ENCODE data around the gene AKNA. TPM values are rescaled to one million over a fixed set of nuclear protein-coding genes. Genes with fewer than 3 reads are reported as not detected.

The AKNA gene
- total RNA-seq, 1 experiment from 2014 or later: 14.4 TPM

DNA sequence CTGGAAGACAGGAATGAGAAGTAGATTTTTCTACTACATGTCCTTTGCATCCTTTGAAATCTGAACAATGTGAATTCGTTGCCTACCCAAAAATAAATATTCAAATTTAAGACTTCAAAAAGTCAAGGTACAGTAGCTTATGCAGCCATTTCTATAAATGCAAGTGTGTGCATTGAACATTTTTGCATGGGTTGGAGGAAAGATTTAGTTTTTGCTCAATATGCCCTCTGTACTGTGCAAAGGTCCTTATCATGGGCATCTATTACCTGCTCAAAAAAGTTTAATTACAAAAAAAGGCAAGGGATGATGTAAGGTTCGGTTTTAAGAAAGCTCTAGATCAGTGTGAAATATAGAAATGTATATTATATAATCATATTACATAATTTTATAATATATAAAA is 22.6 kb downstream of the AKNA start:
- no peaks in the 10 kb centered on the region for H3K27me3 ChIP-seq (ENCODE audit: insufficient read depth, low read depth)
- POLR2A ChIA-PET (ENCODE audit: unreplicated experiment): no interaction called here
- no peak for DNase-seq
- H3K36me3 ChIP-seq (ENCODE audit: low read depth): no peaks in the 10 kb centered on the region
- H3K4me1 ChIP-seq (replicated peaks; ENCODE audit: insufficient read depth): peaks cover 38% of the 10 kb centered on the region
- BruUV-seq (replicated peaks): no TSS peak
- CTCF ChIA-PET: interaction anchor here (0.6 kb wide), 1 partner anchor 41 kb away, joined by 3 read pairs; no protein-coding TSS in a partner anchor
- no peaks in the 10 kb centered on the region for H3K79me2 ChIP-seq (ENCODE audit: low read depth)
- TF ChIP-seq, protein P1, sequence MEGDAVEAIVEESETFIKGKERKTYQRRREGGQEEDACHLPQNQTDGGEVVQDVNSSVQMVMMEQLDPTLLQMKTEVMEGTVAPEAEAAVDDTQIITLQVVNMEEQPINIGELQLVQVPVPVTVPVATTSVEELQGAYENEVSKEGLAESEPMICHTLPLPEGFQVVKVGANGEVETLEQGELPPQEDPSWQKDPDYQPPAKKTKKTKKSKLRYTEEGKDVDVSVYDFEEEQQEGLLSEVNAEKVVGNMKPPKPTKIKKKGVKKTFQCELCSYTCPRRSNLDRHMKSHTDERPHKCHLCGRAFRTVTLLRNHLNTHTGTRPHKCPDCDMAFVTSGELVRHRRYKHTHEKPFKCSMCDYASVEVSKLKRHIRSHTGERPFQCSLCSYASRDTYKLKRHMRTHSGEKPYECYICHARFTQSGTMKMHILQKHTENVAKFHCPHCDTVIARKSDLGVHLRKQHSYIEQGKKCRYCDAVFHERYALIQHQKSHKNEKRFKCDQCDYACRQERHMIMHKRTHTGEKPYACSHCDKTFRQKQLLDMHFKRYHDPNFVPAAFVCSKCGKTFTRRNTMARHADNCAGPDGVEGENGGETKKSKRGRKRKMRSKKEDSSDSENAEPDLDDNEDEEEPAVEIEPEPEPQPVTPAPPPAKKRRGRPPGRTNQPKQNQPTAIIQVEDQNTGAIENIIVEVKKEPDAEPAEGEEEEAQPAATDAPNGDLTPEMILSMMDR (conservative IDR thresholded peaks at IDR 0.05): no peak
- TF ChIP-seq EZH2 (IDR thresholded peaks at IDR 0.05; ENCODE audit: low read depth): no peak
- H4K20me1 ChIP-seq (ENCODE audit: insufficient read depth): no peaks in the 10 kb centered on the region
- H3F3A ChIP-seq (ENCODE audit: insufficient read depth, low read depth): peaks cover 34% of the 10 kb centered on the region; the same call in 1 of the 2 replicates
- H2AFZ ChIP-seq: no peak overlapping the region
- H3K9me3 ChIP-seq (ENCODE audit: insufficient read depth, low read depth): no peaks in the 10 kb centered on the region
- H3K4me2 ChIP-seq: no peak overlapping the region
- intact Hi-C loops (cut with micrococcal nuclease; ENCODE audit: unreplicated experiment): no loop called here
- H3K27ac ChIP-seq: peak overlapping the region; percentile 82; the same call in 1 of the 2 replicates
- no peak overlapping the region for H3K4me3 ChIP-seq
- no peaks in the 10 kb centered on the region for H3K9me2 ChIP-seq (ENCODE audit: insufficient read depth)

DNA sequence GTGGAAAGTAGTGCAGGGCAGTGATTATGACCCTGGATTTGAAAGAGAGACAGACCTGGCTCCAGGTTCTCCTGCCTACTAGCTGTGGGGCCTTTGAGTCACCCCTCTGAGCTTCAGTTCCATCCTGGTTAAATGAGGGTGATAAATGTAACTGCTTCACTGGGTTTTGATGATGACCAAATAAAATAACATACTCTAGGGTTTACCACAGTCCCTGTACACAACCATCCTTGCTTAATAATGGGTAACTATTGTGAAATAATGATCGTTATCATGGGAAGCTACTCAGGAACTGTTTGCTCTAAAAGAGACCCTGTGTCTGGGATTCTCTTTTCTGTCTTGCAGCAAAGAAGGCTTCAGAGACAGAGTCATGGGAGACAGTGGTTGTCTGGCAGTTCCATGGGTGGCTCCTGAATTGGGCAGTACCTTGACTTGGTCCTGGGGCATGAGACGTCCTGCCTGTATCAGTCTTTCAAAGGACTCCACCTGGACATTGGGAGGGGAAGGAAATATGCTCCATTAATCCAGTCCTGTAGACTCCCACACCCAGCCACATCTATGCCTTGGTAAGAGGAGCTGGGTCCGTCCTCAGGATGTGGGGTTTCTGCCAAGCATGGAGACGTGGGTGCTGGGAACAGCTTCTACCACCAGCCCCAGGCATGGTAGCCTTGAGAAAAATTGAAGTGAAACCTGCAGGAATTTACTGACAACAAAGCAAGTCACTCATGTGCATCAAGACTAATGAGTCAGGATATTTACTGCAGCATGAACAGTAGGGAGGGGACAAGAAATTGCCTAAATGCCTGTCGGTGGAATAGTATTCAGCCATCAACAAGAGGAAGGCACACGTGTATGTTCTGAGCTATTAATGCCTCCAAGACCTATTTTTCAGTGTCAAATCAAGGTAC is 23.4 kb downstream of the AKNA start:
- no TSS peak for BruUV-seq (replicated peaks)
- Histone ChIP-seq H2AFZ (no peak overlapping the region), H3K4me2 (peak overlapping the region; percentile 43), H3K79me2 (ENCODE audit: low read depth) (no peaks in the 10 kb centered on the region), H3K4me3 (no peak overlapping the region), H3K4me1 (replicated peaks; ENCODE audit: insufficient read depth) (peaks cover 38% of the 10 kb centered on the region), H3K9me3 (ENCODE audit: insufficient read depth, low read depth) (no peaks in the 10 kb centered on the region), H3F3A (ENCODE audit: insufficient read depth, low read depth) (peaks cover 34% of the 10 kb centered on the region; the same call in 1 of the 2 replicates), H4K20me1 (ENCODE audit: insufficient read depth) (no peaks in the 10 kb centered on the region), H3K9me2 (ENCODE audit: insufficient read depth) (no peaks in the 10 kb centered on the region), H3K27me3 (ENCODE audit: insufficient read depth, low read depth) (no peaks in the 10 kb centered on the region), H3K27ac (peak overlapping the region; percentile 82), H3K36me3 (ENCODE audit: low read depth) (no peaks in the 10 kb centered on the region)
- intact Hi-C loops (cut with micrococcal nuclease; ENCODE audit: unreplicated experiment): loop anchor here (1.0 kb wide), 1 partner anchor 34 kb away; no protein-coding TSS in a partner anchor
- ChIA-PET POLR2A (ENCODE audit: unreplicated experiment) (interaction anchor here (0.7 kb wide), 1 partner anchor 1142 kb away, joined by 3 read pairs; no protein-coding TSS in a partner anchor), CTCF (interaction anchor here (0.6 kb wide), 1 partner anchor 41 kb away, joined by 3 read pairs; no protein-coding TSS in a partner anchor)
- TF ChIP-seq EZH2 (IDR thresholded peaks at IDR 0.05; ENCODE audit: low read depth): no peak
- TF ChIP-seq, protein P1 (conservative IDR thresholded peaks at IDR 0.05): no peak
- peak; percentile 26 to 90 for DNase-seq

GRCh38 chr9:114363424-114363823 is 24.4 kb downstream of the AKNA start:
- Histone ChIP-seq H2AFZ (no peak overlapping the region), H3K36me3 (ENCODE audit: low read depth) (no peaks in the 10 kb centered on the region), H3K79me2 (ENCODE audit: low read depth) (no peaks in the 10 kb centered on the region), H3K4me1 (replicated peaks; ENCODE audit: insufficient read depth) (peaks cover 38% of the 10 kb centered on the region), H4K20me1 (ENCODE audit: insufficient read depth) (no peaks in the 10 kb centered on the region), H3K4me3 (no peak overlapping the region), H3K27ac (peak overlapping the region; percentile 82), H3K4me2 (peak overlapping the region; percentile 43; the same call in 1 of the 2 replicates), H3K9me2 (ENCODE audit: insufficient read depth) (no peaks in the 10 kb centered on the region), H3K27me3 (ENCODE audit: insufficient read depth, low read depth) (no peaks in the 10 kb centered on the region), H3F3A (ENCODE audit: insufficient read depth, low read depth) (peaks cover 34% of the 10 kb centered on the region; the same call in 1 of the 2 replicates), H3K9me3 (ENCODE audit: insufficient read depth, low read depth) (no peaks in the 10 kb centered on the region)
- BruUV-seq (replicated peaks): no TSS peak
- CTCF ChIA-PET: no interaction called here
- no peak for TF ChIP-seq EZH2 (IDR thresholded peaks at IDR 0.05; ENCODE audit: low read depth)
- TF ChIP-seq, protein P1 (conservative IDR thresholded peaks at IDR 0.05): no peak
- intact Hi-C loops (cut with micrococcal nuclease; ENCODE audit: unreplicated experiment): no loop called here
- DNase-seq: no peak
- POLR2A ChIA-PET (ENCODE audit: unreplicated experiment): interaction anchor here (0.5 kb wide), 1 partner anchor 892 kb away, joined by 5 read pairs; no protein-coding TSS in a partner anchor

Data from PC-9 (cell line).